Skeletal muscle satellite cell (primary cell): ENCODE measurements around the gene MBTPS1.

Source experiments
- H3K27me3 ChIP-seq: 2 replicates; pipeline ENCODE4 v1.7.0; 2013; ENCODE audit warnings: low read length; ENCODE audit not compliant: control insufficient read depth, insufficient read depth
- H3K36me3 ChIP-seq: 2 replicates; pipeline ENCODE4 v1.7.0; 2013; ENCODE audit warnings: mild to moderate bottlenecking, control low read depth, low read length; ENCODE audit not compliant: insufficient read depth
- H3K4me1 ChIP-seq: 2 replicates; pipeline ENCODE4 v1.7.0; 2013; ENCODE audit warnings: low read length; ENCODE audit not compliant: control insufficient read depth, insufficient read depth
- H3K4me2 ChIP-seq: 2 replicates; pipeline ENCODE4 v1.7.0; 2013; ENCODE audit warnings: mild to moderate bottlenecking, low read length
- H3K4me3 ChIP-seq: 2 replicates; pipeline ENCODE4 v1.7.0; 2013; ENCODE audit warnings: low read length
- H3K9ac ChIP-seq: 2 replicates; pipeline ENCODE4 v1.7.0; 2013; ENCODE audit warnings: mild to moderate bottlenecking, low read depth, low read length, moderate library complexity
- H3K9me3 ChIP-seq: replicated peaks from 2 replicates; pipeline ENCODE4 v1.7.0; 2013; ENCODE audit warnings: mild to moderate bottlenecking, control low read depth, low read length

MBTPS1 gene

GRCh38 chr16:84082835-84083569 is 33.7 kb downstream of the MBTPS1 start:
- H3K4me3 ChIP-seq: no peak overlapping the region
- no peak overlapping the region for H3K4me2 ChIP-seq
- H3K9me3 ChIP-seq: no peaks in the 10 kb centered on the region
- H3K27me3 ChIP-seq: no peaks in the 10 kb centered on the region
- peaks cover 66% of the 10 kb centered on the region for H3K36me3 ChIP-seq
- no peaks in the 10 kb centered on the region for H3K4me1 ChIP-seq
- no peak overlapping the region for H3K9ac ChIP-seq

GRCh38 chr16:84082110-84082509 is 34.6 kb downstream of the MBTPS1 start:
- no peak overlapping the region for H3K9ac ChIP-seq
- H3K4me1 ChIP-seq: no peaks in the 10 kb centered on the region
- H3K9me3 ChIP-seq: no peaks in the 10 kb centered on the region
- no peak overlapping the region for H3K4me2 ChIP-seq
- H3K27me3 ChIP-seq: no peaks in the 10 kb centered on the region
- H3K36me3 ChIP-seq: peaks cover 57% of the 10 kb centered on the region
- no peak overlapping the region for H3K4me3 ChIP-seq

GRCh38 chr16:84081446-84081989 is 35.2 kb downstream of the MBTPS1 start:
- peaks cover 51% of the 10 kb centered on the region for H3K36me3 ChIP-seq
- no peak overlapping the region for H3K4me3 ChIP-seq
- no peak overlapping the region for H3K9ac ChIP-seq
- no peaks in the 10 kb centered on the region for H3K4me1 ChIP-seq
- H3K4me2 ChIP-seq: no peak overlapping the region
- no peaks in the 10 kb centered on the region for H3K9me3 ChIP-seq
- H3K27me3 ChIP-seq: no peaks in the 10 kb centered on the region

- Histone ChIP-seq H3K27me3 (no peaks in the 10 kb centered on the region), H3K9ac (no peak overlapping the region), H3K4me1 (no peaks in the 10 kb centered on the region), H3K4me2 (no peak overlapping the region), H3K4me3 (no peak overlapping the region), H3K9me3 (no peaks in the 10 kb centered on the region), H3K36me3 (peaks cover 46% of the 10 kb centered on the region)
Observed at GRCh38 chr16:84080813-84081212, 35.9 kb downstream of the MBTPS1 start.

- Histone ChIP-seq H3K27me3 (no peaks in the 10 kb centered on the region), H3K9me3 (no peaks in the 10 kb centered on the region), H3K9ac (no peak overlapping the region), H3K4me3 (no peak overlapping the region), H3K36me3 (peaks cover 49% of the 10 kb centered on the region), H3K4me2 (no peak overlapping the region), H3K4me1 (no peaks in the 10 kb centered on the region)
Observed at GRCh38 chr16:84080378-84080777, 36.4 kb downstream of the MBTPS1 start.

GRCh38 chr16:84079664-84080063 is 37.1 kb downstream of the MBTPS1 start:
- no peak overlapping the region for H3K4me2 ChIP-seq
- no peaks in the 10 kb centered on the region for H3K4me1 ChIP-seq
- H3K36me3 ChIP-seq: peaks cover 55% of the 10 kb centered on the region
- H3K4me3 ChIP-seq: no peak overlapping the region
- no peaks in the 10 kb centered on the region for H3K9me3 ChIP-seq
- no peak overlapping the region for H3K9ac ChIP-seq
- no peaks in the 10 kb centered on the region for H3K27me3 ChIP-seq

- H3K9ac ChIP-seq: no peak overlapping the region
Observed at GRCh38 chr16:84075376-84075775, 41.4 kb downstream of the MBTPS1 start.

GRCh38 chr16:84074721-84075120 is 42.0 kb downstream of the MBTPS1 start:
- Histone ChIP-seq H3K4me2 (no peak overlapping the region), H3K27me3 (no peaks in the 10 kb centered on the region), H3K36me3 (peaks cover 34% of the 10 kb centered on the region), H3K9me3 (no peaks in the 10 kb centered on the region), H3K9ac (no peak overlapping the region), H3K4me1 (no peaks in the 10 kb centered on the region), H3K4me3 (no peak overlapping the region)

More at GRCh38 chr16:84075376-84075775, 41.4 kb downstream of the MBTPS1 start:
- peaks cover 31% of the 10 kb centered on the region for H3K36me3 ChIP-seq
- no peaks in the 10 kb centered on the region for H3K4me1 ChIP-seq
- no peak overlapping the region for H3K4me3 ChIP-seq
- no peak overlapping the region for H3K4me2 ChIP-seq
- no peaks in the 10 kb centered on the region for H3K9me3 ChIP-seq
- H3K27me3 ChIP-seq: no peaks in the 10 kb centered on the region

- Histone ChIP-seq H3K36me3 (peaks cover 54% of the 10 kb centered on the region), H3K4me2 (no peak overlapping the region), H3K9ac (no peak overlapping the region)
Observed at GRCh38 chr16:84072014-84072413, 44.7 kb downstream of the MBTPS1 start.

GRCh38 chr16:84071121-84071520 is 45.6 kb downstream of the MBTPS1 start:
- no peak overlapping the region for H3K9ac ChIP-seq
- H3K9me3 ChIP-seq: no peaks in the 10 kb centered on the region
- no peak overlapping the region for H3K4me2 ChIP-seq
- H3K27me3 ChIP-seq: no peaks in the 10 kb centered on the region
- peaks cover 58% of the 10 kb centered on the region for H3K36me3 ChIP-seq
- no peak overlapping the region for H3K4me3 ChIP-seq
- H3K4me1 ChIP-seq: no peaks in the 10 kb centered on the region

More at GRCh38 chr16:84072014-84072413, 44.7 kb downstream of the MBTPS1 start:
- H3K27me3 ChIP-seq: no peaks in the 10 kb centered on the region
- no peaks in the 10 kb centered on the region for H3K4me1 ChIP-seq
- H3K4me3 ChIP-seq: no peak overlapping the region
- H3K9me3 ChIP-seq: no peaks in the 10 kb centered on the region

GRCh38 chr16:84069540-84069939 is 47.2 kb downstream of the MBTPS1 start:
- Histone ChIP-seq H3K36me3 (peaks cover 49% of the 10 kb centered on the region), H3K9me3 (no peaks in the 10 kb centered on the region), H3K27me3 (no peaks in the 10 kb centered on the region), H3K9ac (no peak overlapping the region), H3K4me2 (no peak overlapping the region), H3K4me1 (no peaks in the 10 kb centered on the region), H3K4me3 (no peak overlapping the region)
